Upper lobe of left lung (tissue), 6 donors: ENCODE data around the gene MYO1C. TPM values are rescaled to one million over a fixed set of nuclear protein-coding genes. Genes with fewer than 3 reads are reported as not detected.
A peak's percentile ranks its signal among the peaks of the same experiment; 100 is the strongest.

Experiments used
- ATAC-seq, 2 donors: fragments of 200-7000 bp; cut with Tn5 transposase; one replicate each; pipeline ENCODE4 v1.9.1; 2022; ENCODE audit warnings: mild to moderate bottlenecking in 2 of 2, moderate library complexity in 2 of 2; ENCODE audit not compliant: low FRiP score in 2 of 2
- DNase-seq, 2 donors: peaks; one replicate each; pipeline ENCODE4 v3.0.0-alpha.2; 2019 to 2020
- H3K27ac ChIP-seq, 4 donors: fragments of 200-600 bp; sonication (generic); one replicate each; pipeline ENCODE4 v1.5.1; 2016 to 2019
- H3K27me3 ChIP-seq, 4 donors: fragments of 200-600 bp; sonication (generic); one replicate each; pipeline ENCODE4 v1.5.1; 2017 to 2019
- H3K36me3 ChIP-seq, 4 donors: fragments of 200-600 bp; sonication (generic); one replicate each; pipeline ENCODE4 v1.5.1; 2016 to 2019
- H3K4me1 ChIP-seq, 4 donors: fragments of 200-600 bp; sonication (generic); one replicate each; pipeline ENCODE4 v1.5.1; 2018 to 2019
- H3K4me3 ChIP-seq, 4 donors: fragments of 200-600 bp; sonication (generic); one replicate each; pipeline ENCODE4 v1.5.1; 2017 to 2019; ENCODE audit warnings: mild to moderate bottlenecking in 2 of 4, moderate library complexity in 1 of 4
- H3K9me3 ChIP-seq, 4 donors: fragments of 200-600 bp; sonication (generic); one replicate each; pipeline ENCODE4 v1.5.1; 2018 to 2019
- CTCF ChIP-seq, 6 experiments: fragments of 450-650 bp in 4 of 6; fragments of 200-600 bp in 2 of 6; sonication (generic) in 2 of 6; IDR thresholded peaks; one replicate each; pipeline ENCODE4 v1.5.1; 2016 to 2019; ENCODE audit warnings: antibody characterized with exemption in 6 of 6
- EP300 ChIP-seq, 4 donors: sonication (generic); formaldehyde crosslinking; IDR thresholded peaks; one replicate each; pipeline ENCODE4 v1.5.1; 2017; ENCODE audit warnings: antibody characterized with exemption in 4 of 4, control low read depth in 2 of 4
- POLR2A ChIP-seq, 4 donors: fragments of 450-650 bp; IDR thresholded peaks; one replicate each; pipeline ENCODE4 v1.5.1; 2016 to 2017; ENCODE audit warnings: antibody characterized with exemption in 4 of 4, mild to moderate bottlenecking in 2 of 4
- POLR2AphosphoS5 ChIP-seq, 2 donors: sonication (generic); formaldehyde crosslinking; IDR thresholded peaks; one replicate each; pipeline ENCODE4 v1.5.1; 2017; ENCODE audit warnings: antibody characterized with exemption in 2 of 2
- WGBS, 2 donors: methylation state at CpG; one replicate each; pipeline ENCODE4 v1.1.5; 2017 to 2018; 5-methylcytosine and 5-hydroxymethylcytosine counted together
- total RNA-seq, 6 donors: library from RNA; depleted of rRNA in 4 of 6; stranded (reverse); fragments of >200 nt in 4 of 6; gene quantifications; one replicate each; pipeline versions ENCODE4 v1.1.0 to v1.2.1, GENCODE V29; 2016 to 2021
- donor health status: DM: no; HTN: no; CAD: no; lungs with moderate emphysema.
- donor health status: DM: no; HTN: yes; CAD: no; lungs with severe emphysema.

Gene MYO1C
- total RNA-seq, 6 donors from 2014 or later: 186 to 358 (median 266) TPM

- TF ChIP-seq POLR2A (IDR thresholded peaks at IDR 0.05) (no peak), EP300 (IDR thresholded peaks at IDR 0.05) (no peak), CTCF (IDR thresholded peaks at IDR 0.05) (no peak), POLR2AphosphoS5 (IDR thresholded peaks at IDR 0.05) (no peak)
- Histone ChIP-seq H3K27ac (peak overlapping the region in 1 of 4 donors; percentile 56), H3K27me3 (no peaks in the 10 kb centered on the region), H3K36me3 (peaks cover 16 to 89% (median 75%) of the 10 kb centered on the region in 4 donors), H3K4me1 (peaks cover 13 to 32% (median 24%) of the 10 kb centered on the region in 4 donors), H3K9me3 (no peaks in the 10 kb centered on the region), H3K4me3 (no peak overlapping the region)
- ATAC-seq (no peak), DNase-seq (peak in 1 of 2 donors; percentile 75)
- WGBS, 2 donors: 93 to 95% methylated on average over 2 to 12 of the region's 16 CpGs
These were observed 25.2 kb downstream of the MYO1C start for GRCh38 chr17:1467258-1467657.

GRCh38 chr17:1464186-1464585 is 28.3 kb downstream of the MYO1C start:
- DNase-seq: no peak
- no peak for TF ChIP-seq POLR2AphosphoS5 (IDR thresholded peaks at IDR 0.05)
- TF ChIP-seq CTCF (IDR thresholded peaks at IDR 0.05): no peak
- TF ChIP-seq POLR2A (IDR thresholded peaks at IDR 0.05): no peak
- TF ChIP-seq EP300 (IDR thresholded peaks at IDR 0.05): no peak
- H3K4me3 ChIP-seq: no peak overlapping the region
- H3K27ac ChIP-seq: no peak overlapping the region
- peaks cover 13 to 63% (median 47%) of the 10 kb centered on the region in 4 donors for H3K36me3 ChIP-seq
- no peaks in the 10 kb centered on the region for H3K9me3 ChIP-seq
- no peak for ATAC-seq
- no peaks in the 10 kb centered on the region for H3K27me3 ChIP-seq
- WGBS, 2 donors: 95% methylated on average over 8 of the region's 8 CpGs
- H3K4me1 ChIP-seq: peaks cover 15 to 53% (median 44%) of the 10 kb centered on the region in 4 donors

GRCh38 chr17:1462164-1463112 is 30.0 kb downstream of the MYO1C start:
- TF ChIP-seq POLR2AphosphoS5 (IDR thresholded peaks at IDR 0.05) (no peak), POLR2A (IDR thresholded peaks at IDR 0.05) (no peak), CTCF (IDR thresholded peaks at IDR 0.05) (no peak), EP300 (IDR thresholded peaks at IDR 0.05) (no peak)
- H3K4me3 ChIP-seq: no peak overlapping the region
- H3K27me3 ChIP-seq: no peaks in the 10 kb centered on the region
- H3K36me3 ChIP-seq: peaks cover 10 to 46% (median 31%) of the 10 kb centered on the region in 4 donors
- 74 to 83% methylated on average over 33 of the region's 33 CpGs for WGBS, 2 donors
- peaks cover 9 to 40% (median 35%) of the 10 kb centered on the region in 4 donors for H3K4me1 ChIP-seq
- ATAC-seq (no peak), DNase-seq (no peak)
- peak overlapping the region in 3 of 4 donors; percentile 54 to 74 (median 57) for H3K27ac ChIP-seq
- H3K9me3 ChIP-seq: no peaks in the 10 kb centered on the region

- 72 to 84% methylated on average over 18 of the region's 18 CpGs for WGBS, 2 donors
- ATAC-seq (peak in 1 of 2 donors; percentile 7), DNase-seq (no peak)
- no peaks in the 10 kb centered on the region for H3K9me3 ChIP-seq
- H3K4me1 ChIP-seq: peaks cover 14 to 46% (median 38%) of the 10 kb centered on the region in 4 donors
- H3K36me3 ChIP-seq: peaks cover 5 to 35% (median 20%) of the 10 kb centered on the region in 4 donors
- peak overlapping the region in 1 of 4 donors; percentile 64 for H3K27ac ChIP-seq
- TF ChIP-seq CTCF (IDR thresholded peaks at IDR 0.05): no peak
- TF ChIP-seq POLR2AphosphoS5 (IDR thresholded peaks at IDR 0.05): no peak
- TF ChIP-seq EP300 (IDR thresholded peaks at IDR 0.05): no peak
- TF ChIP-seq POLR2A (IDR thresholded peaks at IDR 0.05): no peak
- H3K27me3 ChIP-seq: no peaks in the 10 kb centered on the region
- H3K4me3 ChIP-seq: no peak overlapping the region
These were observed 31.1 kb downstream of the MYO1C start for GRCh38 chr17:1461198-1461944.
